HG03354 (cell line): ENCODE results near the gene CAMK1D.
"Not testable (repeated sequence)": the region's sequence is repeated elsewhere in the genome, so short reads cannot be mapped to it uniquely, and the experiment has no call there.

ENCODE experiments used
- ATAC-seq: cut with Tn5 transposase; IDR thresholded peaks from one replicate; pipeline ENCODE4 v1.9.1; 2021; ENCODE audit warnings: mild to moderate bottlenecking; ENCODE audit not compliant: unreplicated experiment, poor library complexity, severe bottlenecking

The CAMK1D gene

DNA sequence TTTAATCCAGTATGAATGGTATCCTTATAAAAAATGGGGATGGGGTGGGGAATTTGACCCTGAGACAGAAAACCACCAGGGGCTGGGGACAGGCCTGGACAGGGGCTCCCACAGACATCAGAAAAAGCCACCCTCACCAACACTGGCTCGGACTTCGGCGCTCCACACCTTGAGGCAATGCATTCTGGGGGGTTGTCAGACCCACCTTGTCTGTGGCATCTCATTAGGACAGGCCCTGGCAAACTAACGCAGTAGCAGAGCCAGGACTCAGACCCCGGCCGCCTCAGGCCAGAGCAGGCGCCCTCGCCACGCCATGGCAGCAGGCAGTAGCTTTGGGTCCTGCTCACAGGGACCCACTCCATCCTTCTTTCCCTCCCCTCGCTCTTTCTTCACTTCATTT lies 492.1 kb downstream of the CAMK1D start:
- ATAC-seq = no peak

DNA sequence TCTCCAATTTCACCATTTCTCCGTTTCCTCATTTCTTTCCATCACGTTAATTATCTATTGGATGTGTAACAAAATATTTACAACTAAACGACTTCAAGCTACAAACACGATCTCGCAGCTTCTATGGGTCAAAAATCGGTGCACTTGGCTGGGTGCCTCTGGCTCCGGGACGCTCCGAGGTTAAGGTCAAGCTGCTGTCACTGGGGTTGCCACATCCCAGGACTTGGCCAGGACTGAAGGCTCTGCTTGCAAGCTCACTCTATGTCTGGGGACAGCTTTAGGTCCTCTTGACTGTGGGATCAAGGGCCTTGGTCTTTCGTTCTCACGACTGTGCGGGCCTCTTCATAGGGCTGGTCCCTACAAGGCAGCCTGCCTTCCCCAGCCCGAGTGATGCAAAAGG lies 492.5 kb downstream of the CAMK1D start:
- ATAC-seq = no peak

DNA sequence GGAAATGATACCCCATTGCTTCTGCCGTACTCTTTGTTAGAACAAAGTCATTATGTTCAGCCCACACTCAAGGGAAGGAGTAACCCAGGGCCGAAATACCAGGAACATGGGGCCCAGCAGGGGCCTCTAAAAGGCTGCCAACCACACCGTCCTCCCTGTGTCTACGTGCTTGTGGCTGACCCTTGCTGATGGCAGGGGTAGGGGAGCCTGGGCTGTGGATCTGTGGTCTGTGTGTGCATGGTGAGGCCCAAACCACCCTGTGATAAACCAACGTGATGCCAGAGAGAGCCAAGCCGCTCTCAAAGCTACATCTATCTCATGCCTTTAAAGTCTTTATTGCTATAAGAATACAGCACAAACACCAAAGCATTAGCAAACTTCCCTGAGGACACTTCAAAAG lies 493.0 kb downstream of the CAMK1D start:
- no peak for ATAC-seq

DNA sequence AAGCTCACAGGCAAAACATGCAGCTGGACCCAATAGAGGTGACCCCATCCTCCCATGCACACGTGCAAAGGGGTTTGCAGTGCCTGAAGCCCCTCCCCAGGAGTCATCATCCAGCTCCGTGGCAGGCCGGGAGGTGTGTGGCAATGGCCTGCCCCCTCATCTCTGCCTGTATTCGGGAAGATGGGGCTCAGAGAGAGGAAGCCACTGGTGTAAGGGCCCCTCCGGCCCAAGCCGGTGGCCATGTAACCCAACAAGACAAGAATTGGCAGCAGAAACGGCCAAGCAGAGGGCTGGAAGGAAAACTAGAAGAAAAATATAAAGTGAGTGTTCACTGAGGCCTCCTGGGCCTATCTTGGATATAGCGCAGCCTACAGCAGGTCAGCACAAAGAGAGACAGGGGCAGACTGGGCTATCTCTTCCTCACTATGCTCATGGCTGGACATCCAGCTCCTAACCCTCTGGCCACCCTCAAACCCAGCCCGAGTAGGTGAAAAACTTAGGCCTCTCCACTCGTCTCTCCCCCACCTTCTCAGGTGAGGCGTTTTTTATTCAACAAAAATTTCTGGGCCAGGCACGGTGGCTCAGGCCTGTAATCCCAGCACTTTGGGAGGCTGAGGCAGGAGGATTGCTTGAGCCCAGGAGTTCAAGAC lies 494.1 kb downstream of the CAMK1D start:
- ATAC-seq = no peak

DNA sequence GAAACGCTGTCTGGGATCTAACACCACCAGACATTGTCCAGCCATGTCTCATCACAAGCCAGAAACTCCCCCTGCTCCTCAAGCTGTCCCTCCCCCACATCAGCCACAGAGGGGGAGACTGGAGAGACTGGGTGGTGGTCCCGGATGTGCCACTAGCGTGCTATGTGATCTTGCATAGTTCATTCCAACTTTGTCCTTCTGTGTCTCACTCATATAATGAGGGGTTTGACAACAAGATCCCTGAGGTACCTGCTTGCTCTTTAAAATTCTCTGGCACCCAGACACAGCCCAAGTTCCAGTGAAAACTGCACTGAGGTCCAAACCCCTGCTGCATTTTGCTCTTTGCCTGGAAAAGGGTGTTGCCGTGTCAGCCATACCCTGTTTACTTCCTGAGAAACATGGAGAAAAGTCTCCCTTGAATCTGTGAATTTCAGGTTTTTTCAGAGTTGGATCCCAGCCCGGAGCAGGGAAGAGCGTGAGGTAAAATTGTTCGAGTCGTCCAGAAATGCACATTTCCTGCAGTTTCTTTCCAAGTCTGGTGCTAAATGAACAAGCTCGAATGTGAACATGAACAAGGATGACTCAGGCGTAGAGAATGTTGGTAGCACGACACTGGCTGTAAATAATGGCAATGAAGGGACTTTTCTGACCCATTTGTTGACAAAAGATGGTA lies 495.6 kb downstream of the CAMK1D start:
- no peak for ATAC-seq

DNA sequence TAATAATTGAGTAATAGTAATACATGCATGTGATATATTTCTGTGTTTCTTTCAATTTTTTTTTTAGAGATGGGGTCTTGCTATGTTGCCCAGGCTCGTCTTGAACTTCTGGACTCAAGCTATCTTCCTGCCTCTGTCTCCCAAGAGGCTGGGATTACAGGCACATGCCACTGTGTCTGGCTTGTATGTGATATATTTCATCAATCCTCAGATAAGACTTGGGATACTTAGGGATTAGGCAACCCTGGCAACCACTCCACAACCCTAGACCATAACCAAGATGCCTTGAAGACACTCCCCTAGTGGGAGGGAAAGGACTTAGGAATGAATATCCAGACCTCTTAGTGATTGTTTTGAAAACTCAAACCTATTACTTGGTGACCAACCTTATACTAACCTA lies 497.4 kb downstream of the CAMK1D start:
- no peak for ATAC-seq

DNA sequence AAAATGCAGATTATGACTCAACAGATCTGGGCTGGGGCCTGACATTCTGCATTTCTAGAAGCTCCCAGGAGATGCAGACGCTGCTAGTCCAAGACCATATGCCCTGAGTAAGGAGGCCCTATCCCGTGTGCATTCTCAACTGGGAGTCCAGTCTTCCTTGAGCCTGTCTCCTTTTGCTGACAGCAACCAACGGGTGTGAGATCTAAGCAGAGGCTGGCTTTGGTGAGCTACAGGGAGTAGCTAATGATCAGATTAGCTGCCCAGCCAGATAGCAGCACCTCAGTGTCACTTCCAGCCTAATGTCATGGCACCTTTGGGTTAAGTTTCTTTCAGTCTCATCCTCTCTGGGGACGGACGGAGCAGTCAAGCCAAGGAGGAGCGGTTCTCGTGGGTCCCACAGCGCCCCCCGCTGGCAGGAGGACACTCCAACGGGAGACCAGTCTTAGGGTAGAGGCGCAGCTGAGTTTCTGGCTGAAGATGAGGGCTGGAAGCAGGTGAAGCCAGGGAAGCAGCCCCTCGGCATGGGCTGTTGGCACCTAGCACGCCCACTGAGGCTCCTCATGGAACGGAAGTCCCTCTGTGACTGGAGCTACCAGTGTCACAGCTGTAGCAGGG lies 498.1 kb downstream of the CAMK1D start:
- no peak for ATAC-seq

DNA sequence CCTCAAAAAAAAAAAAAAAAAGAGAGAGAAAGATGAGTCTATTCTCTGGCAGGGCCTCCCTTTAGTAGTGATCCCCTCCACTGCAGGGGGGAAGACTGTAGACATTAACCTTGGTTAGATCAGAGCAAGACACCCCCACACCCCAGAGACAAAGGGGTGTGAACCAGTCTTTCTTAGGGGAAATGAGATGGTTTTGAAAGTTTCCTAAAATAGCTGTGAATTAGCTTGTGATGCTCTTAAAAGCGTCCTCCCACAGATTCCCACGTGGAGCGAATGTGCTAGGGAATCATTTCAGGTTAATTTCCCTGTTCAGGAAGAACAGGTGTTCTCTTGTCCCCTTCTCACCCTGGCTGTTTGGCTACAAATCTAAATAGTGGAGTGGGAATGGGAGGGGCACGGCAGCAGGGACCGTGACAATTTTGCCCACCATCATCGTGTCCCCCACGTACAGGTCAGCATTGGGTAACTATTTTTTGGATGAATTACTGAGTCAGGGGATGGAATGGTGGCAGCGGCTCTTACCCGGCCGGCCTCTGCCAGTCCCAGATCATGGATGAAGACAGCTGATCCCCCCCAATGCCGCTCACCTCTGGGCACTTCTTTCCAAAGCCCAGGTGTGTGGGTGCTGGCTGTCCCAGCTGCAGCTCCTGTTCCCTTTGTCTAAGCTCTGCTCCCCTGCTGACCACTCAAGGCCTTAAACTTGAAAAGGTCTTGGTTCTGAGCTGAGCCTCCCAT lies 499.3 kb downstream of the CAMK1D start:
- no peak for ATAC-seq

DNA sequence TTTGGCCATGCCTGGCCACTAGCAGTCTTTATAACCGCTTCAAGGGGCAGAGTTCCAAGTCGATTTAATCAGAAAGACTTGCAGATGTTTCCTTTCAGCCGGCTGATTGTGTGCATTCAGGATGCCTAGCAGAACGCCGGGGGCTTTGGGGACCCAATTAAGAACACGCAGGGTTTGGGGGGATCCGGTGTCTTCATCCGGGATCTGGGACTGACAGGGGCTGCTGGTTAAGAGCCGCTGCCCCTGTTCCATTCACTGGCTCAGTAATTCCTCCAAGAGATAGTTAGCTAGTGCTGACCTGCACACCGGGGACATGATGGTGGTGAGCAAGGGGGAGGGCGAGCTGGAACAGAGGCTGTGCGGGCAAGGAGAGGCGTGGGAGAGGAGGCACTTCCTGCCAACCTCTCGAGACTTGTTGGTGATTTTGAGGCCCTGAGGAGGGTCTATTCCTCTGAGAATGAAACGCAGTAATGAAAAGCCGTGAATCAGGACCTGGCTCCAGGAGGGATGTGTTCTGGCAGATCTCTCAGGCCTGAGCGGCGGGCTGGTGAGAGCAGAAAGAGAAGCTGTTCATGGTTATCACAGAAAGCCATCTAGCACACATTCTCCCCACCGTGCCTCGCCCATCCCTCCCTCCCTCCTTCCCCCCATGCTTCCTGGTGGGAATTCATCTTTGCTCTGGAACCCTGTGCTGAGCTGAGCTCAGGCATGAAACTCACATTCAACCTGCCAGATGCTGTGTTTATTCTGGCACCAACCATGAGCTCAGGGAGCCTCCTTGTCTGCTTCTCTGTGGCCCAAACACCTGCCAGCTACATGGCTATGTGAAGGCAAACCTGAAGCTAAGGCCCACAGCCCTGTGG lies 500.2 kb downstream of the CAMK1D start:
- no peak for ATAC-seq

DNA sequence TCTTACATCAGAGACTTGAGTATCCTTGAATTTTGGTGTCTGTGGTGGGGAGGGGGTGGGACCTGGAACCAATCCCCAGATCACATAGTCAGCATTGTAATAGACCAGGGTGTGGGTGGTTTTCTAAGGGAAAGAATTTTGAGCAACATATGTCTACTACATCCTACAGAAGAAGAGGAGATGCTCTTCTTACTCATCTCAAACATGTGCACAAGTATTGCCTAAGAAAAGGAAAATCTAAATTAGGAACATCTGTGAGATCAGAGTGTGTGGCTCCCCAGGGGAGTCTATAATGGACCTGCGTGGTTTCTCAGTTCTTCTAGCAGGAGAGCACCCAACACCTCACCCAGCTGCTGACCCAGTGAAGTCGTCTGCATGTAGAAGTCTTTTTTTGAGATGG lies 503.3 kb downstream of the CAMK1D start:
- no peak for ATAC-seq

DNA sequence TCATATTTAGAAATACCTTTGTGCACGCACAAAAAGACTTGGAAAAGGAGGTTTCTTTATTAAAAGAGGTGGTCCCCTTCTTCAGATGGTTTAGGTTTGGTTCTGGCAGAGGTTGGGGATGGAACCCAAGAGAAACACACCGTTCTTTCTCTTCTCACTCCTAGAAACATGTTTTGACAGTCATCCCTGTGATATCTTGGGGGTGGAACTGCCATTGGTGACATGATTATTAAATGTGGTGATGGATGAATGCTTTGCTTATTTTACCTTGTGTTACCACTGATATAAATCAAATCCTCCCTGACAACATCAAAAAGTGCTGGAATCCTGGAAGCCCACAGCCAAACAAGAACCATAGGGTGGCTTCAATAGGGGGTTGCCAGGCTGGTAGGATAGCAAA lies 505.6 kb downstream of the CAMK1D start:
- ATAC-seq = no peak

DNA sequence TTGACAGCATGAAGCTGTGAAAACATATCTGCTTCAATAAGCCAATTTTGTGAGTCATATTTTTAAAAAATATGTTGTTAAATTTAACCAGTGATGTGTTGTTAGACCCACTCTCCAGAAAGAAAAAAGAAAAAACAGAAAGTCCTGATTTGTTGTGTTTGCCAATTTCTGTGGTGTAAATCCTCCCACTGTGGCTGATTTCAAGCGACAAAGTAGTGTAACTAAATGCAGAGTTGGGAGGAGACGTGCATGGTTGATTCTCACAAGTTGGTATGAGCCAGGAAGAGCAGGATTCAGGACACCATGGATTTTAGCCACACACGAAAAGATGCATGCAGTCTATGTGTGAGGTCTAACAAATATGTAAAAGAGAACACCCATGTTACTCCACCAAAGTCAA lies 513.1 kb downstream of the CAMK1D start:
- ATAC-seq = no peak

DNA sequence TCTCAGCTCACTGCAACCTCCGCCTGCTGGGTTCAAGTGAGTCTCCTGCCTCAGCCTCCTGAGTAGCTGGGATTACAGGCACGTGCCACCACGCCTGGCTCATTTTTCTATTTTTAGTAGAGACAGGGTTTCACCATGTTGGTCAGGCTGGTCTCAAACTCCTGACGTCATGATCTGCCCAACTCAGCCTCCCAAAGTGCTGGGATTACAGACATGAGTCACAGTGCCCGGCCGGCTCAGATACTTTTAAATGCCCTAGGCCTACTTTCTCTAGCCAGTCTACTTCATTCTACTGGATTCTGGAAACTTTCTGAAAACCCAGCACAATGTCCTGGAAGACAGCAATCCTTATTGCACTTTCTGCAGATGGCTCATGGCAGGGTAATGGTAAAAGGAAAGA lies 516.2 kb downstream of the CAMK1D start:
- not testable (repeated sequence) for ATAC-seq

DNA sequence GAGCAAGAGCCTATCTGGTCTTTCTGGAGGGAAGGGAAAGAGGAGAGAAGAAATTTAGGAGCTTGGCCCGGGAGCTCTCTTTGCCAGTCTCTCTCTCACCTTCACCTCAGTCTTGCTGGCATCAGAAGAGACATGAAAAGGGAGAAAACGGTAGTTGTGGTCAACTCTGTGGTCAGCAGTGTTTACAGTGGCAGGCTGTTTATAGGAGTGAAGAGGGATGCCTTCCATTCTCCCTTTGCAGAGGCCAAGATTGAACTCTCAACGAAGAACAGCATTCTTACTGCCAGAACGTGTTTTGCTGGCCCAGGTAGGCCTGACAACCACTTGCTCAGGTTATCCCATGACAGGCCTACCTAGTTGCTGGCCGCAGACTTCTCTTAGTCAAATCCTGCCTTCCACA lies 518.9 kb downstream of the CAMK1D start:
- ATAC-seq = no peak

DNA sequence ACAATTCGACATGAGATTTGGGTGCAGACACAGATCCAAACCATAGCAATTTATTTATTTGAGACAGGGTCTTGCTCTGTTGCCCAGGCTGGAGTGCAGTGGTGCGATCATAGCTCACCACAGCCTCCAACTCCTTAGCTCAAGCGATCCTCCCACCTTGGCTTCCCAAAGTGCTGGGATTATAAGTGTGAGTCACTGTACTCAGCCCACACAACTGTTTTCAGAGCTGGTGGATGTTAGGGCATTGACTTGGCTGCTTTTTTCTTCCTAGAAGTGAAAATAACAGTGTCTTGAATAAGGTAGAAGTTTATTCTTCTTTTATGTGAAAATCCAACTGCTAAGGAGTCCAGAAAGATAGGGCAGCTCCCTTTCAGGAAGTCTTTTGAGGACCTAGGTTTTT lies 520.1 kb downstream of the CAMK1D start:
- ATAC-seq = no peak

DNA sequence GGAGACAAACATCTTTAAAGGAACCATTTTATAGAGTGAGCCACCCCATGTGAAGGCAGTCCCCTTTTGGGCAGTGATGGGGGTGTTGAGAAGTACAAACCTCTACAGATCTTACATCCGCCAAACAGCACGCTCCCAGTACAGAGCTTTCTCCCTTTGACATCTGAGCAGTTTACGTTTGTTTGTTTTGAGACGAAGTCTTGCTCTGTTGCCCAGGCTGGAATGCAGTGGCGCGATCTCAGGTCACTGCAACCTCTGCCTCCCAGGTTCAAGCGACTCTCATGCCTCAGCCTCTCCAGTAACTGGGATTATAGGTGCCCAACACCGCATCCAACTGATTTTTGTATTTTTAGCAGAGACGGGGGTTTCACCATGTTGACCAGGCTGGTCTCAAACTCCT lies 523.2 kb downstream of the CAMK1D start:
- no peak for ATAC-seq

DNA sequence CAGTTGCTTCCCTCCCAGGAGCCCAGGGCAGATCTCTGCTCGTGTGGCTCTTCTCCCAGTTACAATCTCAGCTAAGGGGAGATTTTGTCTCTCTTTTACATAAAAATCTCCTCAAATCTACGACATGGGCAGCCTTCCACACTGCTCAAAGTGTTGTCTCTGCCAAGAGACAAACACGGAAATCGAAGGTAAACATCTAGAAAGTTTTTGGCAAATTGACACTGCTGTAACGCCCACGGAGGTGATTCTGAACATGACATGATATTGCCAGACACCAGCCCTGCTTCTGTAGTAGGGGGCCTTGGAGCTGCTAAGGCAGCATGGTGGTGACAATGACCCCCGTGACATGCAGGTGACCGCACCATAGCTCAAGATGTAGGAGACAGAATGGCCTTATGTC lies 523.8 kb downstream of the CAMK1D start:
- no peak for ATAC-seq

DNA sequence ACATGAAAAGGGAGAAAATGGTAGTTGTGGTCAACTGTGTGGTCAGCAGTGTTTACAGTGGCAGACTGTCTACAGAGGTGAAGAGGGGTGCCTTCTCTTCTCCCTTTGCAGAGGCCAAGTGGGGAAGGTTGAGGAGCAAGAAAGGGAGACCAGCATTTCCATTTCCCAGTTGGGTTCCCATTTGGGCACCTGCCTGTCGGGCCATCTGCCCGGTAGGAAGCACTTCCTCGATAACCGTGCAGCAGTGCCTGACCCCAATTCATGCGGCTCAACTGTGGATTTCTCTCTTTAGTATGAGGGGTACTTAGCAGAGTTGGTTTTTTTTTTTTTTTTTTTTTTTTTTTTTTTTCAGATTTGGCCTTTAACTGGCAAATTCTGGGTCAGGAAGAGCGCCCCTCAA lies 525.2 kb downstream of the CAMK1D start:
- no peak for ATAC-seq

DNA sequence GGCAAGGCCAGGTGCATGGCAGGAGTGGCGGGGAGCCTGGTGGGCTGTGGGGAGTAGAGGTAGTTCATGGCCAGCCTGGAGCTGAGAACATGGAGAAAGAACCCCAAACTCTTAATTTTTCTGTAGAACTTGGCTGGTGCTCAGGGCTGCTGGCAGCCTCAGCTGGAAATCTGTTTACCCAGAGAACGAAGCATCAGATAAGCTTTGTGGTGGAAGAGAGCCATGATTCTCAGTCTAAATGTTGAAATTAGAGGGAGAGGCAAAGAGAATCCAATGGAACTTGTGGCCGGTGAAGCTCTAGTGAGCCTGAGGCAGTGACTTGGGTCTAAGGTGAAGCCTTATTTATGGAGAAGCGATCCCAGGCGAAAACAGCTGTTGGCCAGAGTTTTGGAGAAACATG lies 525.8 kb downstream of the CAMK1D start:
- ATAC-seq = no peak

DNA sequence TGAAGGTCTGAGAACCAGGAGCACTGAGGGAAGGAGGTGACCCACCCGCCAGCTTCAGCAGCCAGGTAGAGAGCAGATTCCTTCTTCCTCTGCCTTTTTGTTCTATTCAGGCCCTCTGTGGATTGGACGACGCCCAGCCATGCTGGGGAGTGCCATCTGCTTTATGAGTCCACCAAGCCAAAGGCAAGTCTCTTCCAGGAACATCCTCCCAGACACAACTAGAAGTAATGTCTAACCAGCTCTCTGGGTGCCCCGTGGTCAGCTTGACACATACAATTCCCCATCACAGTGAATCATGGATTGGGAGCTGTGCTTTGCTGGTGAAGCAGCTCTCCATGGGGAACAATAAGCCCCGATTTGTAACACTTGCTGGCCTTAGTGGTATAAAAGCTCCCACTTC lies 526.9 kb downstream of the CAMK1D start:
- ATAC-seq = no peak
